ENCODE data around the gene PIGB.
"Not testable (repeated sequence)": the region's sequence is repeated elsewhere in the genome, so short reads cannot be mapped to it uniquely, and the experiment has no call there.

PIGB gene

DNA sequence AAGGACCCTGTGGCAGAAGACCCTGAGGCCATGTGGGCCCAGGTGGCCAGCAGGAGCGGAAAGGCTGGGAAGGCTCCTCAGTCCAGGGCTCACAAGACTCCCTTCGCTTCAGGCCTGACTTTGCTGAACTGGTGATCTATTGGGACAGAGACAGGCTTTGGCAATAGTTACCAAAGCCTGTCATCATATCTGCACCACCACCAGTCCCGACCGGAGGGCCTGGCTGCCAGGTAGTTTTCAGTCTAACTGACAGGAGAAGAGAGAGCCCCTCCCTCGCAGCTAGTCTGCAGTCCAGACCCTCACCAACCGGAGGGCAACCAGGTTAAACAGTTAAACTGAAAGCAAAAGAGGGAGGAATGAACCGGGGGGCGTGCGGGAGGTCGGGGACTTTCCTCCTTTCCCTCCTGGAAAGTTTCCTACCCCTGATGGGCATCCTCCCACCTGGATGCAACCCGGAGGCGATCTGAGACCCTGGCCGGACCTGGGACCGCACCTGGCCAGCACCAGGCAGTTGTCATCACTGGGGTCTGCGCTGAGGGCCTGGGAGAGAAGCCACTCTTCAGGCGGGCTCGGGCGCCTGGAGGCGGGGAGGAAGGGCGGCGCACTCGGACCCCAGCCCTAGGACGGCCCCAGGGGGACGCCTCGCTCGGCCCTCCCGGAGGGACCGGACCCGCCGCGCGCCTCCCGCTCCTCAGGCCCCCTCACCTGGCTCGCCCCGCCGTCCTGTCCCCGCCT is 29.8 kb upstream of the PIGB start:
- TF ChIP-seq, protein P1, sequence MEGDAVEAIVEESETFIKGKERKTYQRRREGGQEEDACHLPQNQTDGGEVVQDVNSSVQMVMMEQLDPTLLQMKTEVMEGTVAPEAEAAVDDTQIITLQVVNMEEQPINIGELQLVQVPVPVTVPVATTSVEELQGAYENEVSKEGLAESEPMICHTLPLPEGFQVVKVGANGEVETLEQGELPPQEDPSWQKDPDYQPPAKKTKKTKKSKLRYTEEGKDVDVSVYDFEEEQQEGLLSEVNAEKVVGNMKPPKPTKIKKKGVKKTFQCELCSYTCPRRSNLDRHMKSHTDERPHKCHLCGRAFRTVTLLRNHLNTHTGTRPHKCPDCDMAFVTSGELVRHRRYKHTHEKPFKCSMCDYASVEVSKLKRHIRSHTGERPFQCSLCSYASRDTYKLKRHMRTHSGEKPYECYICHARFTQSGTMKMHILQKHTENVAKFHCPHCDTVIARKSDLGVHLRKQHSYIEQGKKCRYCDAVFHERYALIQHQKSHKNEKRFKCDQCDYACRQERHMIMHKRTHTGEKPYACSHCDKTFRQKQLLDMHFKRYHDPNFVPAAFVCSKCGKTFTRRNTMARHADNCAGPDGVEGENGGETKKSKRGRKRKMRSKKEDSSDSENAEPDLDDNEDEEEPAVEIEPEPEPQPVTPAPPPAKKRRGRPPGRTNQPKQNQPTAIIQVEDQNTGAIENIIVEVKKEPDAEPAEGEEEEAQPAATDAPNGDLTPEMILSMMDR (conservative IDR thresholded peaks at IDR 0.05) = no peak
- H3K27ac ChIP-seq = peak overlapping the region; percentile 68

DNA sequence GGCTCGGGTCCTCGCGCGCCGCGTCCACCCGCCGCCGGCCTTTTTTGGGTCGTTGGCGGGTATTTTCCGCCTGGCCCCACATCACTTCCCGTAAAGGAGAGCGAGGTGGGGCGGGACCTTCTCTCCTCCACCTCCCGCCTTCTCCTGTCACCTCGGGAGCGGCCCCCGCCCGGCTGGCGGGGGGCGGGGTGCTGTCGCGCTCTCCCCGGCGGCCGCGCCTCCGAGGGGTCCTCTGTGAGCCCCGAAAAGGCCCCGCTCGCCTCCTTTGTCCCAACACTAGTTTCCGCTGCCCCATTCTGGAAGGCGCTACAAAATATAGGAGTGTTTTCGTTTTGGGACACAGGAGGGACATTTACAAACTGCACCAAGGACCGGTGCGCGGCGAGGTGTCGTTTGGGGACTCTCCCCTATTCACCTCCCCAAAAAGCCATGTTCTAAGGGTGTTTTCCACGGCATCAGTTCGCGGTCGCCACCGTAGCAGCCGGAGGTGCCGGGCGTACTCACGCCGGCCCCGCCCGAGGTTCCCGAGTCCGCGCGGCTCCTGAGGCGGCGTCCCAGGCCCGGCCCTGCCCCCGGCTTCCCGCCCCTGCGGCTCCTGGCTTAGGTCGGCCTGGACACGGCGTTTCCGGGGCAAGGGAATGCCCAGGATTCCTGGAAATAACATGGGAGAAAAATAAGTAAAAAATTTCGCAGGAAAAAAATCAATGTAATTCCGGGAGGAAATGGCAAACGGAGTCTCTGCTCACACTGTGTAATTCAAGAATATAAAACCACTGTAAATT is 29.1 kb upstream of the PIGB start, which contains the start of gene RAB27A:
Gene RAB27A (minus strand): TSS at position 68 of the 782 bp plus-strand sequence. CDS start 54,879 bp downstream, outside the sequence.
- TF ChIP-seq, protein P1 (conservative IDR thresholded peaks at IDR 0.05) = no peak
- peak within 1 kb of the TSS; percentile 68 for H3K27ac ChIP-seq

- TF ChIP-seq, protein P1 (conservative IDR thresholded peaks at IDR 0.05) = peak; percentile 92
- H3K27ac ChIP-seq = peak overlapping the region; percentile 68
Measured at GRCh38 chr15:55290528-55291057, 28.4 kb upstream of the PIGB start.

DNA sequence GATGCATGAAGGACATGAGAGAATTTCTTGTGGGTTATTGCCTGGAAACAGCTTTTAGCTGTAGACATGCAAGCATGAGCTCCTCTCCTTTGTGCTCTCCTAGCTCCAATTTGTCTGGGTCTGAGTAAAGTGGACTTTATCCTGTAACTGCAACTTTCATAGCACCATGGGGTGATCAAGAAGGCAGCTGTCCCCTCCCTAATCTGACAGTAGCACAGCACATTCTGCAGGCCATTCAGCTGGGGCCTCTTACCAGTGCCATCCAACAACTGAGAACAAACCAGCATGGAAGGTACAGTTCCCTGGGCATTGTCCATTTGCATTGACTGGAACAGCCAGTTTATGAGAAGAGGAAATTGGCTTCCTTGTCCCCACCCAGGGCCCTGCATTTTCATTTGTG is 21.7 kb upstream of the PIGB start:
- TF ChIP-seq, protein P1 (conservative IDR thresholded peaks at IDR 0.05) = no peak
- H3K27ac ChIP-seq = no peak overlapping the region

- not testable (repeated sequence) for H3K27ac ChIP-seq
Measured at GRCh38 chr15:55302801-55303200, 16.2 kb upstream of the PIGB start.

GRCh38 chr15:55319537-55320237 is 665 bp downstream of the PIGB start:
- TF ChIP-seq, protein P1 (conservative IDR thresholded peaks at IDR 0.05) = no peak
- H3K27ac ChIP-seq = peak overlapping the region; percentile 76

GRCh38 chr15:55320238-55320550 is 1.2 kb downstream of the PIGB start:
- TF ChIP-seq, protein P1 (conservative IDR thresholded peaks at IDR 0.05) = no peak
- no peak overlapping the region for H3K27ac ChIP-seq
